NCI-H1417 treated with DMSO at 0.1 percent for 48 hours (cell line): ENCODE measurements around the gene HEATR3.
A peak's percentile ranks its signal among the peaks of the same experiment; 100 is the strongest.

Source experiments
- DNase-seq: peaks from one replicate; lab custom pipeline; 2025; lab: John Stamatoyannopoulos, UW

Gene HEATR3

DNA sequence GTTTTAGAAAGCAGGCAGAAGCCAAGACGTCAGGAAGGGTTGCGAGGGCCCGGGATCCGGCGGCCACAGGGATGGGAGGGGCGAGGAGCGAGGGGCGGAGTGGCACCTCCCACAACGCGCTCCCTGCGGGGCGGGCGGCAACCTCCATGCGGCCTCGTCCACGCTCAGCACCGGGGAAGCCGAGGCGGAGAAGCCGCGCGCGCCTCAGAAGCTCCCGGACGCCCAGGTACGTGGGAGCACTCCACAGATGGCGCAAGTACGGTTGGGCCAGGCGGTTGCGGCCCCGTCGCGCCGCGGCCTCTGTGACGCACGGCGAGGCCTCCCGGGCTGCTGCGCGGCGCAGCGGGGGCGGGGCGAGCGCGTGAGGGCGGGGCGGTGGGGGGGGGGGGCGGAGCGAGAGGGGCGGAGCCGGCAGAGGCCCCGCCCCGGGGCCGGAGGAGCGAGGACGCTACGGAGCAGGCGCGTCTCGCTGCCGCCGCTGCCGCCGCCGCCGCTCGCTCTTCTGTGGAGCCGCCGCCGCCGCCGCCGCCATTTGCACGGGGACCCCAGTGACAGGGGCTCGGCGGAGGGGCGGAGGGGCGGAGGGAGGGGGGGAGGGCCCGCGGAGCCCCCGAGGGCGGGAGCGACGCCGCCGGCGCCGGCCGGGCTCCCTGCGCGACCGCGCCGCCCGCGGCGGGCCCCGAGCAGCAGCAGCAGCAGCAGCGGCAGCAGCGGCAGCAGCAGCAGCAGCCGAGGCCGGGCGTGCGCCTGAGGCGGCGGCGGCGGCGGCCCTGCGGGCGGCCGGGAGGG lies 87.2 kb downstream of the HEATR3 start, which contains the start of gene TENT4B:
TSS of gene TENT4B (plus strand) at position 500 of the 789 bp plus-strand sequence. CDS start 316 bp downstream, outside the sequence.
- peak; percentile 10 for DNase-seq

DNA sequence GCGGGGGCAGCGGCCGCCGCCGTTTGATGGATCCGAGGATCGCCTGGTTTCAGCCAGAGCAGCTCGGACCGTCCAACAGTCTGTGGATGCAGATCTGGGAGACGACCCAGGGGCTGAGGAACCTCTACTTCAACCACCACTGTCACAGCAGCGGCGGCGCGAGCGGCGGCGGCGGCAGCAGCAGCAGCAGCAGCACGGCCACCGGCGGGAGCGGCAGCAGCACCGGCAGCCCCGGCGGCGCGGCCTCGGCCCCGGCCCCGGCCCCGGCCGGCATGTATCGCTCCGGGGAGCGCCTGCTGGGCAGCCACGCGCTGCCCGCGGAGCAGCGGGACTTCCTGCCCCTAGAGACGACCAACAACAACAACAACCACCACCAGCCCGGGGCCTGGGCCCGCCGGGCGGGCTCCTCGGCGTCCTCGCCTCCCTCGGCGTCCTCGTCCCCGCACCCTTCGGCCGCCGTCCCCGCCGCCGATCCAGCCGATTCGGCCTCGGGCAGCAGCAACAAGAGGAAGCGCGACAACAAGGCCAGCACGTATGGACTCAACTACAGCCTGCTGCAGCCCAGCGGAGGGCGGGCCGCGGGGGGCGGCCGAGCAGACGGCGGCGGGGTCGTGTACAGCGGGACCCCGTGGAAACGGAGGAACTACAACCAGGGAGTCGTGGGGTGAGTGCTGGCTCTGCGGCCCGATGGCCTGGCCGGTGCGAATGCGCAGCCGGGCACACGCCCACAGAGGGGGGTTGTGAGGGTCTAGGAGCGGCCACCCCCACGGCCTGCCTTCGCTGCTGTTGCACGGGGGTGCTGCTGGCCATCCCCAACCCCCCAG lies 88.0 kb downstream of the HEATR3 start:
- no peak for DNase-seq

DNA sequence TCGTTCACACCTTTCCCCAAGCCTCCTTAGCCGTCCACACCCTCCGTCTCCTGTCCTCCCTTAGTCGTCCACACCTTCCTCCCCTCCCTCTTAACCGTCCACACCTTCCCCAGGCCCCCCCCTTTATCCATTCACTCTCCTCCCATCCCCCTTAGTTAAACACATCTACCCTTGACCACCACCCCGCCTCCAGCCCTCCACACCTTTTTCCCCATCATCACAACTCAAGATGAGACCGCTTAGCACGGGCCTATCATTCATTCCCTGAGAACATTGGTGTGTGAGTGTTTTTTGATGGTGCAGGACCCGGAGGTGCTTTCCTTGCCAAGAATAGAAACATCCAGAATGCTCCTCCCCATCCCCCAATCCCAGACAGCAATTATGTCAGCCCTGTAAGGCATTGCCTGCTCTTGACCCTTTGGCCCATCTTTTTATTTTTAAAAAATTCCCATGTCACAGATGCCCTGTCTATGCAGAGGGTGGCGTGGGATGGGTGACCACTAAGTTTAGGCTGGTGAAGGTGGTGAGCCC lies 88.7 kb downstream of the HEATR3 start:
- DNase-seq: no peak

DNA sequence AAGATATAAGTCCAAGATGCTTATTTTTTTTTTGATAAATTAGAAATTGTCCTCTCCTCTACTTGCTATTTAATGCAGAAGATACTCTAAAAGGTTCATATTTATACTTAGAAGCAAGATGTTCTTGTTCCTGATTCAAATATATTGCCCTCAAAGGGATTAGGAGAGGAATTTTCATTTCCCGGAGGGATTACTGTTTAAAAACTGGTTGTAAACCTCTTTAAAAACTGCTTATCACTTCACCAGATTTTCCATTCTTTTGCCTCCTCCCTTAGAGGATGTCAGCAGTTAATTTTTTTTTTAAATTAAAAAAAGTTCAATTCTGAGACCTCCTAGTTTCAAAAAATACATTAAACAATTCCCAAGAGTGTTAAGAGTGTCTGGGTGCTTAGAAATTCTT lies 90.2 kb downstream of the HEATR3 start:
- no peak for DNase-seq
